Fibroblast of upper back skin (primary cell): Measurements from ENCODE around the gene ZNF44.
"Not testable (repeated sequence)": the region's sequence is repeated elsewhere in the genome, so short reads cannot be mapped to it uniquely, and the experiment has no call there.

Source experiments
- DNase-seq: peaks from one replicate; pipeline ENCODE4 v3.0.0-alpha.2; 2013

ZNF44 gene

DNA sequence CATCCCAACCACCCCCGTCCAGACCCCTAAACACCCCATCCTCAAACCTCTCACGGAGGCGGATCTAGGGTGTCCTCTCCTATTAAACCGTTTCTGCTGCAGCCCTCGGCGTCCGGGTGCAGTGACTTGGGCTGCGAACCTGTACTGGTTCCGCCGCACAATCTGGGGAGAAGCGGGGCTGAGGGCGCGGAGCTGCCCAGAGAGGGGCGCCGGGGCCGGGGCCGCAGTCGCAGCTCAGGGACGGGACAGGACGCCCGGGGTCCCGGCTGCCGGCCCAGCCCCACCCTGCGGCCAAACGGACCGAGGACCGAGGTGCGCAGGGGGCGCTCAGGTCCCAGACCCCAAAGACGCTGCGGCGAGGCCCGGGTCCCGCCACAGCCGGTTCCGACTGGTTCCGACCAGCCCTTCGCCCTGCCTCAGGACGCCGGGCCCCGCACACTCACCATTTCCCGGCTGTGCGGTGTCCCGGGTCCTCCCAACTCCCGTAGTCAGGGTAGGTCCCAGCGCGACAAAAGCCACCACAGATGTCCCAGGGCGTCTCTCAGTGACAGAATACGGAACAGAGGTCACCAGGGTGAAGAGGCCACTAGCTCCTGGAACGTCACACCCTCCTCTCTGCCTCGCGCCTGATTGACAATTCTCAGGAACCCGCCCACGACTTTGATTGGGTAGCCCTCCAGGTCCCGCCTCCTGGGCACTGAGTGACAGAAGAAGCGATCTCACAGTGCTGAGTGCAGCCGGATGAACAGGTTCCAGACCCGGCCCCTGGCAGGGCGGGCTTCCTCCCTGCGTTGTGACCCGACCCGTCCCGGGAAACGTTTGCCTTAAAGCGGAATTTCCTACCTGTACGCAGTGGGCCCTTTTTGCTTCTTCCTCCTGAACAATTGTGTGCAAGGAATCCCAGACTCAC, at the start of gene ZNF44:
TSS of gene ZNF44 (minus strand) at position 635 of the 910 bp plus-strand sequence. CDS start at position 446, 189 bp downstream.
- DNase-seq = peak; percentile 93

DNA sequence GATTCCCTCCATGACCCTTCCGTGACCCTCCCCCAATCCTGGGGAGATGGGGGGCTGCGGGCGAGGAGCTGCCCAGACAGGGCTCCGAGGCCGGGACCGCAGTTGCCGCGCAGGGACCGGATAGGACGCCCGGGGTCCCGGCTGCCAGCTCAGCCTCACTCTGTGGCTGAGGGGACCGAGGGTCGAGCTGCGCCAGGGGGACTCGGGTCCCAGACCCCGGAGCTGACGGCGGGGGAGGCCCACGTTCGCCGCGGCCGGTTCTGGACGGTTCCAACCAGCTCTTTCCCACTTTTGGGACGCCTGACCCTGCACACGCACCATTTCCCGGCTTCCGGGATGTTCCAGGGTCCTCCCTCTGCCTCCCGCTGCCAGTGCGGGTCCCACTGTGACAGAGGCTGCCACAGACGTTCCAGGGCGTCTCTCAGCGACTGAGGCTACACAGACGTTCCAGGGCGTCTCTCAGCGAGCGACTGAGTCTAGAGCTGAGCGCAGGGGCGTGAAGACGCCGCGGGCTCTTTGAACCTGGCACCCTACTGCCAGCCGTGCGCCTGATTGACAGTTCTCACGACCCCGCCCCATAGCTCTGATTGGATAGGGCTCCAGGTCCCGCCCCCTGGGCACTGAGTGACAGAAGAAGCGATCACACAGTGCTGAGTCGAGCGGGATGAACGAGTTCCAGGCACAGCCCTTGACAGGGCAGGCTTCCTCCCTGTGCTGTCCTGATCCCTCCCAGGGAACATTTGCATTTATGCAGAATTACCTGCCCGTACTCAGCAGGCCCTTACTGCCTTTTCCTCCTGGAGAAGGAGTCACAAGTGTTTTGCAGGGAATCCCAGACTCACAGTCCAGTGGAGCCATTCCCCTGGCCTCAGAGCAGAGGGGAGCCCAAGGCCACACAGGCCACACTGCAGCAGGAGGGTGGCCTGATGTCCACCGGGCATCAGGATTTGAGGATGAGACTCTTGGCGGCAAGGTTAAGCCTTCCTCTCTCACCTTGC, 38.8 kb upstream of the ZNF44 start, which contains the start of gene ZNF563:
TSS of gene ZNF563 (minus strand) at position 472 of the 998 bp plus-strand sequence. CDS start at position 321, 151 bp downstream.
- peak; percentile 92 for DNase-seq

DNA sequence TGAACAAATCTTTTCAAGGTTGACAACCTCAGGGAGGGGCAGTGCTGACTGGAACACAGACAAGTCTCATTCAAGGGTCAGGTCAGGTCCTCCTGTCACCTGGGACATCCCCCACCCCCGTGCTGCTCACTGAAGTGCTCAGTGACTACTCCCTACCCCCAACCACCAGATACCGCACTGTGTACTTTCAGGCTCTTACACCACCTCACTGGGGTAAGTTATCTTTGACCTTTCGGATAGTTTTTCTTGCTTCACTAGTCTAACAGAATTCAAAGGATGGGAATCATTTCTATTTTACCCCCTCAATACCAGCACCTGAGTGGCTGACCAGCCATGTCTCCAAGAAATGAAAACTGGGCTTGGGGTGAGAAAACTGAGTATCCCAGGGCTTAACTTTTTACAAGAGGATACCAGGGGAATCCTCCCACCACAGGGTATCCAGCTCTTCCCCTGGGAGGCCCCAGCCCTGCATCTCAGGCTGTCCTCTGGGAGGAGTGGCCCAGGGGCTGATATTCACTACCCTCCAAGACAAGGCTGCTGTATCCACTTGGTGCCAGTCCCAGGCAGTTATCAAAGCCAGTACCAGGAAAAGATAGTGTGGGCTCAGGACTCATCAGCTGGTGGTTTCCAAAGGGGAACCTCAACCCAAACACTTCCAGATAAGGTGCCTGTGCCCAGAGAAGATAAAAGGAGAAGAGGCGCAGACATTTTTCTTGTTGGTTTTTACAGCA, 36.7 kb upstream of the ZNF44 start:
- no peak for DNase-seq

DNA sequence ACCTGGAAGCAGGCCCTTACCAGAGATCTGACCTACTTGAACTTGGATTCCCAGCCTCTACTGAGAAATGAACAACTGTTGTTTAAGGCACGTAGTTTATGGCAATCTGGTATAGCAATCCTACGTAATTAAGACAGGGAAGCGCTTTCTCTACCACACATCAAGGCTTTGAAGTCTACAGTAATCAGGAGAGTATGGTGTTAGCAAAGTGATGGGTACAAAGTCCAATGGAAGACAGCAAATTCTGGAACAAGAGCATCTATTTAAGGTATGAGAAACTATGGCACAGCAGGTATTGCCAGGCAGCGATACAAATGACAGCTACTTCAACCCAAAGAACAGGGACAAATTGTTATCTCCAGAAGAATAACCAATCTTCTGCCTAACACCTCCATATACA, 35.7 kb upstream of the ZNF44 start:
- DNase-seq = no peak

DNA sequence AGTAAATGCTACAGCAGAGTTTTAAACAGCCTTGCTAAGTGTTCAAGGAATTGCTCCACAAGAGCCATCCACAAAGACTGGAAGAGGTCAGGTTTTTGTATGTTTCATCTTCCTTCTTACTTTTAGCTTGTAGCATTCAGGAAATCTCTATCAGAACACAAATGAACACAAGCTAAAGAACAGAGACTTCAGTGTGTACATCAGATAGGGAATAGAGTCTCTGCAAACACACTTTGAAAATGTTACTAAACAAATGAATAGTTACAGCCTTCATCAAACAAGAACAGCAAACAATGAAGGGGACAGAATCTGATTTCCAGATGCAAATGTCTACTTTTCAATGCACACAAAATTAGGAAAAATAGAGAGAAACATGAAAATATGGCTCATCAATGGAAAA, 31.0 kb upstream of the ZNF44 start:
- DNase-seq = no peak

DNA sequence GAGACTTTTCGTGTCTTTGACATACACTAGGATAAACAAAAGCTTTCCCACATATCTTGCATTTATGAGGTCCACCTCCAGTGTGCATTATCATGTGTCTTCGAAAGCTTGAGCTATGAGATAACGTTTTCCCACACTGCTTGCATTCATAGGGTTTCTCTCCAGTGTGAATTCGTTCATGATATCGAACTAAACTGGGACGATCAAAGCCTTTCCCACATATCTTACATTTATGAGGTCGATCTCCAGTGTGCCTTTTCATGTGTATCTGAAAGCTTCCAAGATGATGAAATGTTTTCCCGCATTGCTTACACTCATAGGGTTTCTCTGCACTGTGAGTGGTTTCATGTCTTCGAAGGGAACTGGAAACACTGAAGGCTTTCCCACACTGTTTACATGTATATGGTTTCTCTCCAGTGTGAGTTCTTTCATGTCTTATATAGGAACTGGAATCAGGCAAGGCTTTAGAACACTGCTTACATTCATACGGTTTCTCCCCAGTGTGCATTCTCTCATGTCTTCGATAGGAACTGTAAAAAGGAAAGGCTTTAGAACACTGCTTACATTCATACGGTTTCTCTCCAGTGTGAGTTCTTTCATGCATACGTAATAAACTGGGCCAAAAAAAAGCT, 24.2 kb upstream of the ZNF44 start:
- no peak for DNase-seq

DNA sequence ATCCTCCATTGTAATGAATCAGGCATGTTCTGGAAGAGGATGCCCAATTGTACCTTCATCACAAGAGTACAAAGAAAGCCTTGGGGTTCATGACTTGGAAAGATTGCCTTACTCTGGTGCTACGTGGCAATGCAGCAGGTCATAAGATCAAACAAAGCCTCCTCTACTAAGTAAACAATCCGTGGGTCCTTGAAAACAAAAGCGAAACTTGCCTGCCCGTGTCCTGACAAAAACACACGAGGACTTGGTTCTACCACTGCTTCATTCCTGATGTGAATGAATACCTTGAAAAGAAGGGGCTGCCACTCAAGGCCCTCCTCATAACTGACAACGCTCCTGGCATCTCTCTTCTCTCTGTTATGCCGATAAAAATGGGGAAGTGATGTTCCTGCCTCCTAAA, 19.9 kb upstream of the ZNF44 start:
- no peak for DNase-seq

DNA sequence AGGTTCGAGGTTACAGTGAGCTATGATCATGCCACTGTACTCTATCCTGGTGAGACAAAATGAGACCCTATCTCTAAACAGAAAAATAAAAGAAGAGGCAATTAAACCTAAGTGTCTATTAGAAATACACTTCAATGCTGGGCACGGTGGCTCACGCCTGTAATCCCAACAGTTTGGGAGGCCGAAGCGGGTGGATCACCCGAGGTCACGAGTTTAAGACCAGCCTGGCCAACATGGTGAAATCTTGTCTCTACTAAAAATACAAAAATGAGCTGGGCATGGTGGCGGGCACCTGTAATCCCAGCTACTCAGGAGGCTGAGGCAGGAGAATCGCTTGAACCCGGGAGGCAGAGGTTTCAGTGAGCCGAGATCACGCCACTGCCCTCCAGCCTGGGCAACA, 14.2 kb upstream of the ZNF44 start:
- not testable (repeated sequence) for DNase-seq

DNA sequence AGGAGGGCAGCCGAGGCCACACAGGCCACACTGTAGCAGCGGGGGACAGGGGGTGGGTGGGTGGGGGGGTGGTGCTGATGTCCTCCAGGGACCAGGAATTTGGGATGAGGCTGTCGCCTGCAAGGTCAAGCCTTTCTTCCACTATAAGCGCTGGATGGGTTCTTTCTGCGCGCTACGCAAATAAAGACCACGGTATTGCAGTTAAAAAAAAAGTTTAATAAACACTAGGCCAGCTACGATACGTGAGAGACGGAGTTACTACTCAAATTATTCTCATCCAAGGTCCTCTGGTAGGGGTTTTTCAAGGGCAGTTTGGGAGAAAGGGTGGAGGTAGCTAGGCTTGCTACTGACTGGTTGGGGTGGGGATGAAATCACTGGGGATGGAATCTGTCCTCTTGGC, 508 bp upstream of the ZNF44 start:
- no peak for DNase-seq

DNA sequence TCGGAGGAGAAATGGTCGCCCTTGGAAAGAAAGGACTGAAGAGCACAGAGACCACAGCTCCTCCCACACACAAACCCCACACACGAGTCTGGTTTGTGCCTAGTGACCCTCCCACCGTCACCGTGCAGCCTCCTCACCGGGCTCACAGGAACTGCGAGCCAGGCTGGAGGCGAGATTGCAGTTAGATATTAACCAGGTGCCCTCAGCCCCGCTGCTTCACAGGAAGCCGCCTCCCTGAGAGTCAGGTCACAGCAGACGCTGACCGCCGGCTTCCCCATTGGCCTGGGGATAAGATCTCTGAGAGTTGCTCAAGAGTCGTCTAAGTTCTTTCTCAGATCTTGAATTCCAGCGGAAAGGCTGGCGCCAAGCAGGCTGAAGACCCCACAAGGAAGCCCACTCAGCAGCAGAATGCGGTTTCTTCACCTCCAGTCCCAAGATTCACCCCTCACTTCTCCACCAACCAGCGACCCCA, 870 bp downstream of the ZNF44 start:
- DNase-seq = peak; percentile 31

DNA sequence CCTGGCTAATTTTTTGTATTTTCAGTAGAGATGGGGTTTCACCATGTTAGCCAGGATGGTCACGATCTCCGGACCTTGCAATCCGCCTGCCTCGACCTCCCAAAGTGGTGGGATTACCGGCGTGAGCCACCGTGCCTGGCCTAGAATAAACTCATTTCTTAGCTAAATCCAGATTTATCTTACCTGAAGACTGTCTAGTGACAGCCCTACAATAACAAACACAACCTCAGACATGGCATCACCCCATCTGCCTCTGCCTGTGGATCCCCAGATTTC, 5.0 kb downstream of the ZNF44 start:
- no peak for DNase-seq

DNA sequence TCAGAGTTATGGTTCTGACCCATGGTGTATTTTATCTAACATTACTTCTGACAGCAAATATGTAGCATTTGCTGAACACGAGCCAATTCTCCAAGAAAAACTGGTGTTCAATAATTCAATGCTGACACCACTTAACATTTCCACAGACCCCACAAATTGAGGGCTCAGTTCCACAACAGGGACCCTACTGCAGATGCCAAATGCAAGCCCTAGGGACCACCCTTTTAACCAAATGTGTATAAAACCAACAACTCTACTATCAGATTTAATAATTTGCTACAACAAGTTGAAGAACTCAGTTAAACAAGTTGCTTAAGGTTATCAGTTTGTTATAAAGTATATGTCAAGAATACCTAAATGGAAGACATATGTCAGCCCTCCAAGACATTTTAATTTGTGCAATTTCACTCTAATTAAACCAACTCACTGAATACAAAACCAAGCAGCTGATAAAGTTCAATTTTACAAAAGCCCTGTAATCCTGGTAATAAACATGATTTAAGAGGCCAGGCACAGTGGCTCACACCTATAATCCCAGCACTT, 6.7 kb downstream of the ZNF44 start:
- no peak for DNase-seq

DNA sequence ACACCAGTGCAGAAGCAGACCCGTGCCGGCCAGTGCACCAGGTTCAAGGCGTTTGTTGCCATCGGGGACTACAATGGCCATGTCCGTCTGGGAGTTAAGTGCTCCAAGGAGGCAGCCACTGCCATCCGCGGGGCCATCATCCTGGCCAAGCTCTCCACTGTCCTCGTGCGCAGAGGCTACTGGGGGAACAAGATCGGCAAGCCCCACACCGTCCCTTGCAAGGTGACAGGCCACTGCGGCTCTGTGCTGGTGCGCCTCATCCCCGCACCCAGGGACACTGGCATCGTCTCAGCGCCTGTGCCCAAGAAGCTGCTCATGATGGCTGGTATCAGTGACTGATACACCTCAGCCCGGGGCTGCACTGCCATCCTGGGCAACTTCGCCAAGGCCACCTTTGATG, 10.1 kb downstream of the ZNF44 start:
- no peak for DNase-seq

DNA sequence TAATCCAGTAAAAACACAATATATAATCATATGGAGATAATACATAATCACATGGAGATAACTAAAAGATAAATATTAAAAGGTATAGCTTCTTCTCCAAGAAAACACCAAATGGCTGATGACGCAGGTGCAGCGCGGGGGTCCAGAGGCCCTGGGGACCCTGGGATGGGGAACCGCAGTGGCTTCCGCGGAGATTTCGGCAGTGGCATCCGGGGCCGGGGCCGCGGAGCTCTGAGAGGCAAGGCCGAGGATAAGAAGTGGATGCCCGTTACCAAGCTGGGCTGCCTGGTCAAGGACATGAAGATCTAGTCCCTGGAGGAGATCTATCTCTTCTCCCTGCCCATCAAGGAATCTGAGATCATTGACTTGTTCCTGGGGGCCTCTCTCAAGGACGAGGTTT, 10.5 kb downstream of the ZNF44 start:
- DNase-seq = no peak

DNA sequence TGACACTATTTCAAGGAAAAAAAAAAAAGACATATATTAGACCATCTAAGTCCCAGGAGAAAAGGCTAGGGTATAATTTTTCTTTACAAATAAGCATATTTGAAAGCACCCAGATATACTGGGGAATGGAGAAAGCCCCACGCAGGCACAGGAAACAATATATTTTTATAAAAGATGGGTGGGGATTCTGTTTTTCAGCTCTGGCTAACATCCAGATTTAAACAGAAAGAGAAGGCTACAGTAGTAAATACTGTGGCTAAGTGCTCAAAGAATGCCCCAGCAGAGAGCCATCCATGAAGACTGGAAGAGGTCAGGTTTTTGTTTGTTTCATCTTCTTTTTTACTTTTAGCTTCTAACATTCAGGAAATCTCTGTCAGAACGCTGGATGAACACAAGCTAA, 16.0 kb downstream of the ZNF44 start:
- no peak for DNase-seq

DNA sequence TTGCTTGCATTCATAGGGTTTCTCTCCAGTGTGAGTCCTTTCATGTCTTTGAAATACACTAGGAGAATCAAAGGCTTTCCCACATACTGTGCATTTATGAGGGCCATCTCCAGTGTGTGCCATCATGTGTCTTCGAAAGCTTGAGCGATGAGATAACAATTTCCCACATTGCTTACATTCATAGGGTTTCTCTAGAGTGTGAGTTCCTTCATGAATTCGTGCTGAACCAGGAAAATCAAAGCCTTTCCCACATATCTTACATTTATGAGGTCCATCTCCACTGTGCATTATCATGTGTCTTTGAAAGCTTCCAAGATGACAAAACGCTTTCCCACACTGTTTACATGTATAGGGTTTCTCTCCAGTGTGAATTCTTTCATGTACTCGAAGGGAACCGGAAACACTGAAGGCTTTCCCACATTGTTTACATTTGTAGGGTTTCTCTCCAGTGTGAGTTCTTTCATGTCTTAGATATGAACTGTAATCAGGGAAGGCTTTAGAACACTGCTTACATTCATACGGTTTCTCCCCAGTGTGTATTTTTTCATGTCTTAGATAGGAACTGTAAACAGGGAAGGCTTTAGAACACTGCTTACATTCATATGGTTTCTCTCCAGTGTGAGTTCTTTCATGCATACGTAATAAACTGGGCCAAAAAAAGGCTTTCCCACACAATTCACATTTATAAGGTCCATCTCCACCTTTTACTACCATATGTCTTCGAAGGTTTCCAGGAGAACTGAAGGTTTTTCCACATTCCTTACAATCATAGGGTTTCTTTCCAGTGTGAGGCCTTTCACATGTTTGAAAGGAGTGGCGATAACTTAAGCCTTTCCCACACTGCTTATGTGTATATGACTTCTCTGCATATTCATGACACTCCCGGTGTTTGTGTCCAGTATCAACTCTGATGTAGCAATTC, 21.4 kb downstream of the ZNF44 start:
- no peak for DNase-seq

DNA sequence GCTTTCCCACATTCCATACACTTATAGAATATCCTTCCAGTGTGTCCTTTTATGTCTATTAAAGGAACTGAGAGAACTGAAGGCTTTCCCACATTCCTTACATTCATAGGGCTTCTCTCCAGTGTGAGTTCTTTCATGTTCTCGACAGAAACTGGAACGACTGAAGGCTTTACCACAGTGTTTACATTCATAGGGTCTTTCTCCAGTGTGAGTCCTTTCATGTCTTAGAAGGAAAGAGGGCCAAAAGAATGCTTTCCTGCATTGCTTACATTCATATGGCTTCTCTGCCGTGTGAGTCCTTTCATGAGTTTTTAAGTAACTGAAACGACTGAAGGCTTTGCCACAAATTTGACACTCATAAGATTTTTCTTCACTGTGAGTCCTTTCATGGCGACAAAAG, 22.3 kb downstream of the ZNF44 start:
- DNase-seq = no peak

DNA sequence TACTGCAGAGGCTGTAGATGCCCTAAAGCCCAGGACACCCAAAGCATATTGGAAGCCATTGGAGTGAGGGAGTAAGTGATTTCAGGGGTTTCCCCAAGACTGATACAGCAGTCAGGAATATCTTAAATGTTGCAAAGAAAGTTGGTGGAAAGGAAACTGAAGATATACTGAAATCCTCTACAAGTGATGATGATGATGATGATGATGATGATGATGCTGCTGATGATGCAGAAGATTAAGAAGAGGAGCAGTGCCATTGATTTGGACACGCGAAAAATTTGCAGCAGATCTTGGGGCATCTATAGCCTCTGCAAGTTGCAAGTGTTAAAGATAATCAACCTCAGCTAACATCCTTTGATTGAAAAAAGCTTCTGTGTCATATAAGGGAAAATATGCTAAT, 23.8 kb downstream of the ZNF44 start:
- DNase-seq = no peak

DNA sequence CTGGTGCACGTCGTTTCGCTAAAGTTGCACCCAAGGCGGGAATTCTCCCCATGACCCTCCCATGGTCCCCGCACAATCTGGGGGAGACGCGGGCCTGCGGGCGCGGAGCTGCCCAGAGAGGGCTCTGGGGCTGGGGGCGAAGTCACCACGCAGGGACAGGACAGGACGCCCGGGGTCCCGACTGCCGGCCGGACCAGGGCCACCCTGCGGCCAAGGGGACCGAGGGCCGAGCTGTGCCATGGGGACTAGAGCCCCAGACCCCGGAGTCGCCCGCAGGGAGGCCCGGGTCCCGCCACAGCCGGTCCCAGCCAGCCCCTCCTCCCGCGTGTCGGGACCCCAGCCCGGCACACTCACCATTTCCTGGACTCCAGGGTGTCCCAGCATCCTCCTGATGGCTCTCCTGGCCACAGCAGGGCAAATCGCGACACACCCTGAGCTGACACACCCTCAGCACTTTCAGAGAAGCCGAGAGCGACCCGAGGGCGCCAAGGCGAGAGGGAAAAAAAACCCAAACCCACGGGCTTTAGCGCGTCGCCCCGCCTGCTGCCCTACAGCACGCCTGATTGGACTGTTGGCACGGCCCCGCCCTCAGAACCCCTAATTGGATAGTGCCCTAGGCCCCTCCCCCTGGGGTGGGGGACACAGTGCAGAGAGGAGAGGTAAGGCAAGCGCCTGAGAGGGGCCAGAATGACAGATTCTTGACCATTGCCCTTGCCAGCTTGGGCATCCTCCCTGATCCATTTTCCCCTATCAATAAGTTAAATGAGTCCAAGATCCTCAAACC, 28.6 kb downstream of the ZNF44 start:
- no peak for DNase-seq

DNA sequence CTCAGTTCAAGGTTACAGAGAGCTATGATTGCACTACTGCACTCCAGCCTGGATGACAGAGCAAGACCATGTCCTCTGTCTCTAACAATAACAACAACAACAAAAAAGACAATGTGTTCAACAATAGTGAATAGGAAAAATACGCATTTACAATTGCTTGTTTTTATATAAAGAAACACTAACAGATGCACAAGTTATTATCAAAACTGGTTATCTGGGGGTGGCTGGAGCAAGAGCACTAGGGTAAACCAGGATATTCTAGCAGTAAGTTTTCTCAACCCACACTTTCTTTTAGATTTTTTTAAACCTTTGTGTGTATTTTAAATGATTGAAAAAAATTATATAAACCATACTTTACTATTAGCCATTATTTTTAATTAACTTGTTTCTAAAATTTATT, 33.1 kb downstream of the ZNF44 start:
- DNase-seq = no peak
